Measurements from ENCODE around the gene ALDOB.
A peak's percentile ranks its signal among the peaks of the same experiment; 100 is the strongest.

The ALDOB gene

GRCh38 chr9:101418518-101419430 lies 16.8 kb downstream of the ALDOB start:
- H3K27ac Mint-ChIP-seq, result no peak overlapping the region
- H3K4me3 Mint-ChIP-seq, result no peak overlapping the region
- H3K9me3 Mint-ChIP-seq, result peaks cover 28% of the 10 kb centered on the region

GRCh38 chr9:101417977-101418376 lies 17.6 kb downstream of the ALDOB start:
- H3K4me1 Mint-ChIP-seq, result no peaks in the 10 kb centered on the region
- no peak overlapping the region for H3K27ac Mint-ChIP-seq
- DNase-seq (ENCODE audit: low spot score in 2 of 2), result no peak
- ATAC-seq, result no peak
- H3K4me3 Mint-ChIP-seq, result no peak overlapping the region
- peaks cover 29% of the 10 kb centered on the region for H3K9me3 Mint-ChIP-seq
- H3K36me3 Mint-ChIP-seq, result peaks cover 5% of the 10 kb centered on the region

More at GRCh38 chr9:101418518-101419430, 16.8 kb downstream of the ALDOB start:
- DNase-seq (ENCODE audit: low spot score in 2 of 2) (no peak), ATAC-seq (no peak)
- H3K4me1 Mint-ChIP-seq, result no peaks in the 10 kb centered on the region
- H3K36me3 Mint-ChIP-seq, result peaks cover under 1% of the 10 kb centered on the region

DNA sequence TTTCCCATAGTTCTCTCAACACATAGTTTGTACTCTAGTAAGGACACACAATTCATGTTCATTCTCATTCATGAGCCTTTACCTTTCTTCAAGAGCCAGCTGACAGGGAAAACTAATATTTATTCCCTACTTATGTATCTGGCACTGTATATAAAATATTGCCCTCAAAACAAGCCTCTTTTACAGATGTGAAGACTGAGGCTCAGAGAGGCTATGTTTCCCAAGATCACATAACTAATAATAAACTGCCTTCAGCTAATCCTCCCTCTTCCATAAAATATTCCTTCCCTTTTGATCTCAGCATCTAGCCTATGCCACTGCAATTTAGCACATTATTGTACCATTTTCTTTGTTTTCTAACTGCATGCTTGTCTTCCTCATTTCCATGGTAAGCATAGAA lies 18.2 kb downstream of the ALDOB start:
- Mint-ChIP-seq H3K27ac (no peak overlapping the region), H3K9me3 (peaks cover 34% of the 10 kb centered on the region), H3K36me3 (peaks cover 5% of the 10 kb centered on the region), H3K4me3 (no peak overlapping the region), H3K4me1 (no peaks in the 10 kb centered on the region)
- DNase-seq (ENCODE audit: low spot score in 2 of 2) (no peak), ATAC-seq (no peak)

GRCh38 chr9:101415578-101415977 lies 20.0 kb downstream of the ALDOB start:
- no peak for DNase-seq (ENCODE audit: low spot score in 2 of 2)
- Mint-ChIP-seq H3K4me1 (no peaks in the 10 kb centered on the region), H3K27ac (no peak overlapping the region), H3K4me3 (no peak overlapping the region), H3K36me3 (peaks cover 5% of the 10 kb centered on the region), H3K9me3 (peaks cover 38% of the 10 kb centered on the region)
- no peak for ATAC-seq

DNA sequence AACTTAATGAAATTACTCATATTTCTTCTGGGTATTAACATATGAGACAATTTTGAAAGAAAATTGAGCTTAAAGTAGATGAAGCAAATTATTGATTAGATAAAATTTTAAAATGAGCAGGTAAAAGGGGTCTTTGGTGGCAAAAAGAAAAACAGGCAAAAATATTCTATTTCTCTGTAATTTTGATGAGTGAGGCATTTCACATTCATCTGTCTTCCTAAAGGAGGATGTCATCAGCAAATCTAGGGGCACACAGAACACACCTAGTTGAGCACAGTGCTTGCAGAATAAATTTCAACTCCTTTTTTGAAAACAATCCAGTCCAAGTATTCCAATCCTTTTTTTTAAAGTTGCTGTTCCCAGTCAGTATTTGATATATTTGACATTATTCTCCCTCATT lies 20.7 kb downstream of the ALDOB start:
- ATAC-seq, result no peak
- peaks cover 38% of the 10 kb centered on the region for H3K9me3 Mint-ChIP-seq

GRCh38 chr9:101409079-101409477 lies 26.5 kb downstream of the ALDOB start:
- no peak for ATAC-seq
- no peaks in the 10 kb centered on the region for H3K4me1 Mint-ChIP-seq
- H3K36me3 Mint-ChIP-seq, result peaks cover 59% of the 10 kb centered on the region
- peaks cover 45% of the 10 kb centered on the region for H3K9me3 Mint-ChIP-seq
- H3K27ac Mint-ChIP-seq, result no peak overlapping the region
- DNase-seq (ENCODE audit: low spot score in 2 of 2), result no peak
- H3K4me3 Mint-ChIP-seq, result no peak overlapping the region

More for the DNA sequence above, 20.7 kb downstream of the ALDOB start:
- peaks cover 5% of the 10 kb centered on the region for H3K36me3 Mint-ChIP-seq
- no peak overlapping the region for H3K27ac Mint-ChIP-seq
- H3K4me3 Mint-ChIP-seq, result no peak overlapping the region
- no peaks in the 10 kb centered on the region for H3K4me1 Mint-ChIP-seq
- no peak for DNase-seq (ENCODE audit: low spot score in 2 of 2)

DNA sequence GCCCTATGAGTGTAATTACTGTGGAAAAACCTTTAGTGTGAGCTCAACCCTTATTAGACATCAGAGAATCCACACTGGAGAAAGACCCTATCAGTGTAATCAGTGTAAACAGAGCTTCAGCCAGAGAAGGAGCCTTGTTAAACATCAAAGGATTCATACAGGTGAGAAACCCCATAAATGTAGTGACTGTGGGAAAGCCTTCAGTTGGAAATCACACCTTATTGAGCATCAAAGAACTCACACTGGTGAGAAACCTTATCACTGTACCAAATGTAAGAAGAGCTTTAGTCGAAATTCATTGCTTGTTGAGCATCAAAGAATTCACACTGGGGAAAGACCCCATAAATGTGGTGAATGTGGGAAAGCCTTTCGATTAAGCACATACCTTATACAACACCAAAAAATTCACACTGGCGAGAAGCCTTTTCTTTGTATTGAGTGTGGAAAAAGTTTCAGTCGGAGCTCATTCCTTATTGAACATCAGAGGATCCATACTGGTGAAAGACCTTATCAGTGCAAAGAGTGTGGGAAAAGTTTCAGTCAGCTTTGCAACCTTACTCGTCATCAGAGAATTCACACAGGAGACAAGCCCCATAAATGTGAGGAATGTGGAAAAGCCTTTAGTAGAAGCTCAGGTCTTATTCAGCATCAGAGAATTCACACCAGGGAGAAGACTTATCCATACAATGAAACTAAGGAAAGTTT lies 27.0 kb downstream of the ALDOB start:
- DNase-seq (ENCODE audit: low spot score in 2 of 2) (no peak), ATAC-seq (no peak)
- H3K27ac Mint-ChIP-seq, result no peak overlapping the region
- no peak overlapping the region for H3K4me3 Mint-ChIP-seq
- H3K4me1 Mint-ChIP-seq, result peaks cover 5% of the 10 kb centered on the region
- peaks cover 45% of the 10 kb centered on the region for H3K9me3 Mint-ChIP-seq
- H3K36me3 Mint-ChIP-seq, result peaks cover 62% of the 10 kb centered on the region

DNA sequence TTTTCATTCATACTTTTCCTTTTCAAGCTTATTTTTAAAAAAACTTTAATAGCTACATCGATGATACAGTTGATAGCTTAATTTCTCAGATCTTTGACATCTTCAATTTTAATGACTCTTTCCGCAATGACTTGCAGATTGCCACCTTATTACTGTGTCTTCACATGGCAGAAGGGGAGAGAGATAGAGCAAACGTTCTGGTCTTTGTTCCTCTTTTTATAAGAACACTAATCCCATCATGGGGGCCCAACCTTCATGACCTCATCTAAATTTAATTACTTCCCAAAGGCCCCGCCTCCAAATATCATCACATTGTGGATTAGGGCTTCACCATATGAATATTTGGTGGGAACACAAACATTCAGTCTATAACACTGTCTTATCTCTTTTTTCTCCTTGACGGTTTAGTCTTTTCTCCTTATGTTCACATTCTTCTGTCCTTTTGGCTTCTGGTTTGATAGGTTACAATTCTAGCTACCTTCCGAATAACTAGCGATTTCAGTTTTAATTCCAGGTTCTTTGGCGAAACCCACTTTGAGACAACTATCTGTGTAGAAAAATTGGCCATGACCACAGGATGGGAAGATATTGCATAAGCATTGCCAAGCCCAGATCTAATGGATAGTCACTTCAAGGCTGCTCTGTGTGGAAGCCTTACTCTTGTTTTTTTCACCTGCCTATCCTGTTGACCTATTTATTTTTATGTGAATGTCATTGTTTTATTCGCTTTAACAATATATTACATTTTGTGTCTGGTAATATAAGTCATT lies 31.9 kb downstream of the ALDOB start:
- no peak overlapping the region for H3K4me3 Mint-ChIP-seq
- DNase-seq (ENCODE audit: low spot score in 2 of 2) (no peak), ATAC-seq (no peak)

GRCh38 chr9:101400120-101400519 lies 35.5 kb downstream of the ALDOB start:
- no peak for DNase-seq (ENCODE audit: low spot score in 2 of 2)
- Mint-ChIP-seq H3K9me3 (peaks cover 11% of the 10 kb centered on the region), H3K36me3 (peaks cover 74% of the 10 kb centered on the region), H3K4me1 (peaks cover 57% of the 10 kb centered on the region), H3K4me3 (peak overlapping the region; percentile 89), H3K27ac (peak overlapping the region; percentile 23)
- no peak for ATAC-seq

More for the DNA sequence above, 31.9 kb downstream of the ALDOB start:
- Mint-ChIP-seq H3K27ac (no peak overlapping the region), H3K4me1 (peaks cover 37% of the 10 kb centered on the region), H3K9me3 (peaks cover 30% of the 10 kb centered on the region), H3K36me3 (peaks cover 91% of the 10 kb centered on the region)

GRCh38 chr9:101399643-101399970 lies 36.0 kb downstream of the ALDOB start:
- DNase-seq (ENCODE audit: low spot score in 2 of 2) (no peak), ATAC-seq (no peak)
- Mint-ChIP-seq H3K4me1 (peaks cover 62% of the 10 kb centered on the region), H3K9me3 (peaks cover 6% of the 10 kb centered on the region), H3K36me3 (peaks cover 74% of the 10 kb centered on the region), H3K27ac (peak overlapping the region; percentile 96), H3K4me3 (peak overlapping the region; percentile 89)

- Mint-ChIP-seq H3K9me3 (peaks cover 3% of the 10 kb centered on the region), H3K4me1 (peaks cover 67% of the 10 kb centered on the region), H3K4me3 (peak overlapping the region; percentile 89), H3K27ac (peak overlapping the region; percentile 96), H3K36me3 (peaks cover 74% of the 10 kb centered on the region)
- no peak for ATAC-seq
- DNase-seq (ENCODE audit: low spot score in 2 of 2), result no peak
These were observed 36.5 kb downstream of the ALDOB start for GRCh38 chr9:101398930-101399642.

- ATAC-seq (peak; percentile 98), DNase-seq (ENCODE audit: low spot score in 2 of 2) (peak; percentile 83 to 93)
- Mint-ChIP-seq H3K4me1 (peaks cover 59% of the 10 kb centered on the region), H3K4me3 (peak within 1 kb of the TSS; percentile 89), H3K9me3 (no peaks in the 10 kb centered on the region), H3K27ac (peak within 1 kb of the TSS; percentile 96), H3K36me3 (peaks cover 72% of the 10 kb centered on the region)
These were observed 37.3 kb downstream of the ALDOB start, which contains the start of the genes MRPL50 and ZNF189 for GRCh38 chr9:101398068-101398929. TSS of gene MRPL50 (minus strand) at chr9:101398618. CDS start at chr9:101398592, 26 bp downstream. TSS of gene ZNF189 (plus strand) at chr9:101398851. CDS start at chr9:101399157, 306 bp downstream.

DNA sequence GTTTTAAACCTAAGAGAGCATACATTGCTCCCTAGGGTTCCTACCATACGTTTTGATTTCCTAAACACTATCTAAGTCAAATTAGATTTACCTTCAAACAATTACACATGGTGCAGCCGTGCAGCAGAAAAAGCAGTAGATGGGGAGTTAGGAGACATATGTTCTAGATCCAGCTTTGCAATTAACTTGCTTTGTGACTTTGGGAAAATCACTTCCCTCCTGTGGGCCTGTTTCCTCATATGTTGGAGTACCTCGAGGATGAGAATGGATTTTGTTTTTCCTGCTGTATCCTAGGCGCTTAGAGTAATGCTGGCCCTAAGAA lies 37.9 kb downstream of the ALDOB start:
- no peaks in the 10 kb centered on the region for H3K9me3 Mint-ChIP-seq
- H3K36me3 Mint-ChIP-seq, result peaks cover 66% of the 10 kb centered on the region
- peak overlapping the region; percentile 96 for H3K27ac Mint-ChIP-seq
- DNase-seq (ENCODE audit: low spot score in 2 of 2) (no peak), ATAC-seq (no peak)
- H3K4me1 Mint-ChIP-seq, result peaks cover 57% of the 10 kb centered on the region
- H3K4me3 Mint-ChIP-seq, result peak overlapping the region; percentile 89

DNA sequence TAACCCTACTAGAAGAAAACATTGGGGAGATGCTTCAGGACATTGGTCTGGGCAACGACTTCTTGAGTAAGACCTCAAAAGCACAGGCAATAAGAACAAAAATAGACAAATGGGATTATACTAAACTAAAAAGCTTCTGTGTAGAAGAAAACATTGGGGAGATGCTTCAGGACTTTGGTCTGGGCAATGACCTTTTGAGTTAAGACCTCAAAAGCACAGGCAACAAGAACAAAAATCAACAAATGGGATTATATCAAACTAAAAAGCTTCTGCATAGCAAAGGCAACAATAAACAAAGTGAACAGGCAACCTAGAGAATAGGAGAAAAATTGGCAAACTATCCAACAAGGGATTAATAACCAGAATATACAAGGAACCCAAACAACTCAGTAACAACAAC lies 40.9 kb downstream of the ALDOB start:
- no peak overlapping the region for H3K27ac Mint-ChIP-seq
- no peaks in the 10 kb centered on the region for H3K9me3 Mint-ChIP-seq
- peaks cover 45% of the 10 kb centered on the region for H3K4me1 Mint-ChIP-seq
- no peak for ATAC-seq
- DNase-seq (ENCODE audit: low spot score in 2 of 2), result no peak
- H3K36me3 Mint-ChIP-seq, result peaks cover 54% of the 10 kb centered on the region
- H3K4me3 Mint-ChIP-seq, result no peak overlapping the region
